Sigmoid colon (tissue), 7 donors: ENCODE results near the gene NOP10. TPM values are rescaled to one million over a fixed set of nuclear protein-coding genes. Genes with fewer than 3 reads are reported as not detected.
A peak's percentile ranks its signal among the peaks of the same experiment; 100 is the strongest.

Experiments
- DNase-seq: peaks from one replicate; pipeline ENCODE4 v3.0.0-alpha.2; 2019
- H3K27ac ChIP-seq, 4 donors: fragments of 200-600 bp; sonication (generic); one replicate each; pipeline ENCODE4 v1.5.1; 2016 to 2019; ENCODE audit warnings: mild to moderate bottlenecking in 1 of 4
- H3K27me3 ChIP-seq, 3 donors: fragments of 200-600 bp; sonication (generic); one replicate each; pipeline ENCODE4 v1.5.1; 2019; ENCODE audit warnings: mild to moderate bottlenecking in 1 of 3
- H3K36me3 ChIP-seq, 4 donors: fragments of 200-600 bp; sonication (generic); one replicate each; pipeline ENCODE4 v1.5.1; 2016 to 2019
- H3K4me1 ChIP-seq, 4 donors: fragments of 200-600 bp; sonication (generic); one replicate each; pipeline ENCODE4 v1.5.1; 2017 to 2019
- H3K4me3 ChIP-seq, 4 donors: fragments of 200-600 bp; sonication (generic); one replicate each; pipeline ENCODE4 v1.5.1; 2017 to 2019; ENCODE audit warnings: mild to moderate bottlenecking in 2 of 4, moderate library complexity in 1 of 4
- H3K9me3 ChIP-seq, 4 donors: fragments of 200-600 bp in 3 of 4; sonication (generic) in 3 of 4; one replicate each; pipeline versions ENCODE4 v1.5.1 to v1.6.1; 2013 to 2019
- EP300 ChIP-seq, 4 donors: sonication (generic); formaldehyde crosslinking; IDR thresholded peaks; one replicate each; pipeline ENCODE4 v1.6.1; 2017; ENCODE audit warnings: antibody characterized with exemption in 4 of 4
- POLR2A ChIP-seq, 2 donors: fragments of 450-650 bp; IDR thresholded peaks; one replicate each; pipeline ENCODE4 v1.6.1; 2016; ENCODE audit warnings: antibody characterized with exemption in 2 of 2, mild to moderate bottlenecking in 2 of 2, moderate library complexity in 2 of 2
- POLR2AphosphoS5 ChIP-seq, 4 donors: sonication (generic); formaldehyde crosslinking; IDR thresholded peaks; one replicate each; pipeline ENCODE4 v1.6.1; 2017; ENCODE audit warnings: antibody characterized with exemption in 4 of 4
- WGBS, 2 donors: extraction: QIAGEN DNeasy Blood & Tissue Kit; methylation state at CpG; one replicate each; pipeline ENCODE4 v1.1.7; 2013; 5-methylcytosine and 5-hydroxymethylcytosine counted together
- intact Hi-C: fragments of 100-400 bp; cut with DNase I; formaldehyde crosslinking; loops from one replicate; pipeline ENCODE4 v1.15.1; 2023
- polyA plus RNA-seq, 3 donors: library from polyadenylated mRNA; stranded (reverse); fragments of 200-250 nt; gene quantifications; one replicate each; pipeline ENCODE4 v1.2.3, GENCODE V29; 2013
- total RNA-seq, 4 donors: library from RNA; depleted of rRNA; stranded (reverse); fragments of >200 nt; gene quantifications; one replicate each; pipeline ENCODE4 v1.1.0, GENCODE V29; 2016
- TF ChIP-seq, protein P1 (sequence below), 4 experiments: fragments of 450-650 bp in 3 of 4; fragments of 200-600 bp in 1 of 4; IDR thresholded peaks; one replicate each; pipeline ENCODE4 v1.5.1; 2016 to 2019; ENCODE audit warnings: antibody characterized with exemption in 4 of 4, mild to moderate bottlenecking in 3 of 4, moderate library complexity in 2 of 4
- donor health status: healthy with polysubstance abuse.
- donor health status: Bipolar disorder and iron deficiency.
- donor health status: healthy.

NOP10 gene
- total and polyA plus RNA-seq, 7 donors: 67.6 to 532 (median 160) TPM

DNA sequence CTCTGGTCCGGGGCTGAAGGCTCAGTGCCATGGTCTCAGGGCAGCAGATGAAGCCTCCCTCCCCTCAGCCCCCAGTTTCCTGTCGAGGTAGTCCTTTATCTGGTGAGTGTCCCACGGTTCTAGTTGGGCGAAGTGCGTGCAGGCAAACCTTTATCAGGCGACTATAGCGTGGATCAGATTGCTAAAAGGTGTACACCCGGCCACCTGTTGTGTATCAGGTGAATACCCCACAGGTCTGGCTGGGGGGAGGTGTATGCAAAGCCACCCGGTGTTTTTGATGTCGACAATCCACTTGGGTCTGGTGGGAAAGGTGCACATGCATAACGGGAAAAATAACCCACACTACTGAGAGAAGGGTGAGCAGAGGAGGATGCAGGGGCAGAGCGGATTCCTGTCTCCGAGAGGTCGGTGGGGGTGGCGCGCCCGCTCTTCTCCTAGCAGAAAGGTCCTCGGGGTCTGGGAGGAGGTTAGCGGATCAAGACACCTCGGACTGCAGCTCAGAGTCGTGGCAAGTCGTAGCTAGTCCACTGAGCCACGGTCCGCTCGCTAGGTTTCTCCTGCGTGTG is 5.9 kb downstream of the NOP10 start:
- H3K27me3 ChIP-seq: no peaks in the 10 kb centered on the region
- peaks cover 0 to 22% (median 8%) of the 10 kb centered on the region in 4 donors for H3K36me3 ChIP-seq
- H3K9me3 ChIP-seq: no peaks in the 10 kb centered on the region
- TF ChIP-seq POLR2A (IDR thresholded peaks at IDR 0.05): no peak
- no peak for TF ChIP-seq EP300 (IDR thresholded peaks at IDR 0.05)
- TF ChIP-seq POLR2AphosphoS5 (IDR thresholded peaks at IDR 0.05): no peak
- TF ChIP-seq, protein P1, sequence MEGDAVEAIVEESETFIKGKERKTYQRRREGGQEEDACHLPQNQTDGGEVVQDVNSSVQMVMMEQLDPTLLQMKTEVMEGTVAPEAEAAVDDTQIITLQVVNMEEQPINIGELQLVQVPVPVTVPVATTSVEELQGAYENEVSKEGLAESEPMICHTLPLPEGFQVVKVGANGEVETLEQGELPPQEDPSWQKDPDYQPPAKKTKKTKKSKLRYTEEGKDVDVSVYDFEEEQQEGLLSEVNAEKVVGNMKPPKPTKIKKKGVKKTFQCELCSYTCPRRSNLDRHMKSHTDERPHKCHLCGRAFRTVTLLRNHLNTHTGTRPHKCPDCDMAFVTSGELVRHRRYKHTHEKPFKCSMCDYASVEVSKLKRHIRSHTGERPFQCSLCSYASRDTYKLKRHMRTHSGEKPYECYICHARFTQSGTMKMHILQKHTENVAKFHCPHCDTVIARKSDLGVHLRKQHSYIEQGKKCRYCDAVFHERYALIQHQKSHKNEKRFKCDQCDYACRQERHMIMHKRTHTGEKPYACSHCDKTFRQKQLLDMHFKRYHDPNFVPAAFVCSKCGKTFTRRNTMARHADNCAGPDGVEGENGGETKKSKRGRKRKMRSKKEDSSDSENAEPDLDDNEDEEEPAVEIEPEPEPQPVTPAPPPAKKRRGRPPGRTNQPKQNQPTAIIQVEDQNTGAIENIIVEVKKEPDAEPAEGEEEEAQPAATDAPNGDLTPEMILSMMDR (IDR thresholded peaks at IDR 0.05): no peak
- H3K4me3 ChIP-seq: peak overlapping the region; percentile 93 to 96 (median 94)
- WGBS, 2 donors: 1 to 2% methylated on average over 26 of the region's 26 CpGs
- H3K27ac ChIP-seq: peak overlapping the region; percentile 89 to 91 (median 90)
- peak; percentile 73 for DNase-seq
- intact Hi-C loops: loop anchor here (5.0 to 10.0 kb wide), 2 partner anchors 110 to 1208 kb away; partner anchors contain the start of genes DPH6 and EMC4
- peaks cover 0 to 44% (median 27%) of the 10 kb centered on the region in 4 donors for H3K4me1 ChIP-seq

DNA sequence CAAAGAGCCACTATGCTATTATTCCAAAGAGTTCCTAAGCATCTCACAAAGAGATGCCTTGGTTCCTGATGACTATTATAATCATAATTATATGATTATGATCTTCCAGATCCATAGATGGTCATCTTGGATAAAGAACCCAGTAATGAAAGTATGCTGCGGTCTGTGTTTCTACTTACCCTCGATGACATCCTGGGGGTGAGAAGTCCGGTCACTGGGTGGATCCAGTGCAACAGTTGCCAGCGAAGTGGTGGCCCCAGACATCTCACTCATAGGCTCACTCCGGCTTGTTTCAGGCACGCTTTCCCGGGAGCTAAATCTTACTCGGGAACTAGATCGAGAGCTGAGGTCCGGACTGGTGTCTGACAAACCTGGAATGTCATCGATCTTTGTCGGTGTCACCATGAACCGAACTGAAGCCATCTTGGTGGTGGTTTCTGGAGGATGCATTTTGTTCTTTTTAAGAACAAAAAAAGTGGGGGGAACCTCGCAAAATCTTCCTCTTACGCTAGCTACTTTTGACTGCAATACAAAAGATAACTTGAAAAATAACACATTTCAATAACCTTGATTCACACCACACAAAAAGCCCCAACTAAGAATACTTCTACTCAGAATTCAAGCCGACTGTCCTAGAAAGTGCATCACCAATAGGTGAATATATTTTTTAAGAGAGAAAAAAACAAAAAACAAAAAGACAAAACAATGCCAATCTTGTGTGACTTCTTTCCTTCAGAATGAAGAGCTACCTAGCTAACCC is 6.5 kb downstream of the NOP10 start:
- TF ChIP-seq EP300 (IDR thresholded peaks at IDR 0.05): no peak
- TF ChIP-seq, protein P1 (IDR thresholded peaks at IDR 0.05): no peak
- no peak for TF ChIP-seq POLR2AphosphoS5 (IDR thresholded peaks at IDR 0.05)
- TF ChIP-seq POLR2A (IDR thresholded peaks at IDR 0.05): no peak
- H3K4me3 ChIP-seq: peak overlapping the region; percentile 93 to 96 (median 94)
- H3K9me3 ChIP-seq: no peaks in the 10 kb centered on the region
- H3K27ac ChIP-seq: peak overlapping the region; percentile 89 to 91 (median 90)
- H3K4me1 ChIP-seq: peaks cover 0 to 37% (median 24%) of the 10 kb centered on the region in 4 donors
- peaks cover 0 to 20% (median 8%) of the 10 kb centered on the region in 4 donors for H3K36me3 ChIP-seq
- 74 to 84% methylated on average over 16 of the region's 16 CpGs for WGBS, 2 donors
- intact Hi-C loops: loop anchor here (5.0 to 10.0 kb wide), 2 partner anchors 109 to 1208 kb away; partner anchors contain the start of genes DPH6 and EMC4
- H3K27me3 ChIP-seq: no peaks in the 10 kb centered on the region
- no peak for DNase-seq

DNA sequence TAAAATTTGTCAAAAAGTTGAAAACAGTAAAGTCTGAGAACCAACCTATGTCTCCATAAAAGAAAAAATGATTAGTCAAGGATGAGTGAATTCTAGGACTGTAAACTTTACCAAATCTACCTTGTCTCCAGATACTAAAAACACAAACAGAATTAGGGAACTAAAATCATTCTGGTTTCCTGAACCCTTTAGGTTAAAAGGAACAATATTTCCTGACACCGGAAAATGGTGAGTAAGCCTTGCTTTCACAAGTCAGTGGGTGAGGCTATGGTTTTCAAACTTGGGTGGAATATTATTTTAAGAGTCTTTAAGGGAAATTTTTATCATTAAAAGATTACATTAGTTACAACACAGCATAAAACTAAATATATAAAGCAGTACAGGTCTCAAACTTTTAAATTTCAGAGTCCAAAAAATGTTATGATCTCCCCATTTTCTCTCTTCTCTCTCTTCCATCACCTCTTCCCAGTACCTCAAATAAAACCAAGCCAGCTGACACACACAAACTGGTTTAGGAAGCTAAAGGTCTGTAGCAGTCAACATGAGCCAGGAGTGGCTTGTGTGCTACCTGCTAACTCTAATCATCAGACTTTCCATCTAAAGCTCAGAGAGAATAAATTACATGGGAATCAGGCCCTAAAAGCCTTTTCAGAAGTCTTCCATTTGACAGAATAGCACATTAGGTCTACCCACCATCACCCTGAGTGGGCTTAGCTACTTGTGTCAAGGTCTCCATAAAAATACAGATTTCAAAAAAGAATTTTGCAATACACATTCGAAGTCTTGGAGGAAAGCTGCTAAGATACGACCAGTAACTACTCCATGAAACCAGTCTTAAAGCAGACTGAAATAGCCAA is 7.5 kb downstream of the NOP10 start:
- Histone ChIP-seq H3K4me1 (peaks cover 0 to 35% (median 22%) of the 10 kb centered on the region in 4 donors), H3K27me3 (no peaks in the 10 kb centered on the region), H3K4me3 (no peak overlapping the region), H3K36me3 (peaks cover 0 to 13% (median 1%) of the 10 kb centered on the region in 4 donors), H3K27ac (peak overlapping the region in 3 of 4 donors; percentile 11 to 34 (median 18)), H3K9me3 (no peaks in the 10 kb centered on the region)
- DNase-seq: no peak
- no peak for TF ChIP-seq EP300 (IDR thresholded peaks at IDR 0.05)
- TF ChIP-seq POLR2AphosphoS5 (IDR thresholded peaks at IDR 0.05): peak in 1 of 4 donors; percentile 24
- WGBS, 2 donors: 57 to 83% methylated on average over 3 of the region's 3 CpGs
- intact Hi-C loops: loop anchor here (5.0 to 10.0 kb wide), 2 partner anchors 108 to 1209 kb away; partner anchors contain the start of genes DPH6 and EMC4

DNA sequence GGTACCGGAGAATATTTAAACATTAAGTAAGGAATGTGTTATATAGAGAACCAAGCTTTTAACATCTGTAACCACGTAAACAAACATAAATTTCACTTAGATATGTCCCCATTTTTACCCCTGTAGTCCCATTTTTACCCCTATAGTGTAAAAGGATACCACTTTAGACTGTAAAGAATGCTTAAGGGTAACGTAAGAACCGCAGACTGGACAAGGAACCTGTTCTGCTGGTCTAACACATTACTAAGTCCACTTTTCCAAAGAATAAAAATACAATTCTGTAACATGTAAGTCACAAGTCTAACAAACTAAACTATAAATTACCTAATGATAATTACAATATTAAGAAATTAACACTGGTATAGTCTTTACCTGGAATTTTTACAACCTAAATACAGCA is 8.3 kb downstream of the NOP10 start:
- no peak overlapping the region for H3K4me3 ChIP-seq
- DNase-seq: no peak
- H3K27ac ChIP-seq: peak overlapping the region in 1 of 4 donors; percentile 34
- peaks cover 0 to 35% (median 22%) of the 10 kb centered on the region in 4 donors for H3K4me1 ChIP-seq
- no peaks in the 10 kb centered on the region for H3K27me3 ChIP-seq
- H3K36me3 ChIP-seq: peaks cover 0 to 6% (median 0%) of the 10 kb centered on the region in 4 donors
- 40 to 77% methylated on average over 4 of the region's 4 CpGs for WGBS, 2 donors
- TF ChIP-seq, protein P1 (IDR thresholded peaks at IDR 0.05): no peak
- TF ChIP-seq POLR2AphosphoS5 (IDR thresholded peaks at IDR 0.05): no peak
- no peak for TF ChIP-seq POLR2A (IDR thresholded peaks at IDR 0.05)
- no peak for TF ChIP-seq EP300 (IDR thresholded peaks at IDR 0.05)
- intact Hi-C loops: loop anchor here (5.0 to 10.0 kb wide), 2 partner anchors 107 to 1210 kb away; partner anchors contain the start of genes DPH6 and EMC4
- no peaks in the 10 kb centered on the region for H3K9me3 ChIP-seq
